BLaER1 treated with 17β-estradiol and CSF1 and Interleukin-3, amounts not matched to agents 10 nM and 100 nM (cell line): ENCODE results near the gene SPAST.
"Not testable (repeated sequence)": the region's sequence is repeated elsewhere in the genome, so short reads cannot be mapped to it uniquely, and the experiment has no call there.

Experiments
- H3K27ac ChIP-seq, 11 experiments: shearing (Covaris generic); formaldehyde crosslinking; 2 replicates each; pipeline ENCODE4 v1.8.1; 2022
- H3K27me3 ChIP-seq, 11 experiments: shearing (Covaris generic); formaldehyde crosslinking; 2 replicates each; pipeline ENCODE4 v1.8.1; 2022
- H3K36me3 ChIP-seq, 11 experiments: shearing (Covaris generic); formaldehyde crosslinking; 2 replicates each; pipeline ENCODE4 v1.8.1; 2022
- H3K4me1 ChIP-seq, 10 experiments: shearing (Covaris generic); formaldehyde crosslinking; 2 replicates each; pipeline ENCODE4 v1.8.1; 2022
- H3K4me2 ChIP-seq, 11 experiments: shearing (Covaris generic); formaldehyde crosslinking; 2 replicates each; pipeline ENCODE4 v1.8.1; 2022
- H3K4me3 ChIP-seq, 10 experiments: shearing (Covaris generic); formaldehyde crosslinking; 2 replicates each; pipeline ENCODE4 v1.8.1; 2022
- H3K9ac ChIP-seq, 11 experiments: shearing (Covaris generic); formaldehyde crosslinking; 2 replicates each; pipeline ENCODE4 v1.8.1; 2022
- H3K9me3 ChIP-seq, 11 experiments: shearing (Covaris generic); formaldehyde crosslinking; replicated peaks in 1 of 11; 2 replicates each; pipeline ENCODE4 v1.8.1; 2022
- H4K20me1 ChIP-seq, 11 experiments: shearing (Covaris generic); formaldehyde crosslinking; 2 replicates each; pipeline ENCODE4 v1.8.1; 2022
- Cebpa-rat ChIP-seq, 11 experiments: shearing (Covaris generic); IDR thresholded peaks; 2 replicates each; pipeline ENCODE4 v1.8.1; 2022

The SPAST gene, protein sequence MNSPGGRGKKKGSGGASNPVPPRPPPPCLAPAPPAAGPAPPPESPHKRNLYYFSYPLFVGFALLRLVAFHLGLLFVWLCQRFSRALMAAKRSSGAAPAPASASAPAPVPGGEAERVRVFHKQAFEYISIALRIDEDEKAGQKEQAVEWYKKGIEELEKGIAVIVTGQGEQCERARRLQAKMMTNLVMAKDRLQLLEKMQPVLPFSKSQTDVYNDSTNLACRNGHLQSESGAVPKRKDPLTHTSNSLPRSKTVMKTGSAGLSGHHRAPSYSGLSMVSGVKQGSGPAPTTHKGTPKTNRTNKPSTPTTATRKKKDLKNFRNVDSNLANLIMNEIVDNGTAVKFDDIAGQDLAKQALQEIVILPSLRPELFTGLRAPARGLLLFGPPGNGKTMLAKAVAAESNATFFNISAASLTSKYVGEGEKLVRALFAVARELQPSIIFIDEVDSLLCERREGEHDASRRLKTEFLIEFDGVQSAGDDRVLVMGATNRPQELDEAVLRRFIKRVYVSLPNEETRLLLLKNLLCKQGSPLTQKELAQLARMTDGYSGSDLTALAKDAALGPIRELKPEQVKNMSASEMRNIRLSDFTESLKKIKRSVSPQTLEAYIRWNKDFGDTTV

DNA sequence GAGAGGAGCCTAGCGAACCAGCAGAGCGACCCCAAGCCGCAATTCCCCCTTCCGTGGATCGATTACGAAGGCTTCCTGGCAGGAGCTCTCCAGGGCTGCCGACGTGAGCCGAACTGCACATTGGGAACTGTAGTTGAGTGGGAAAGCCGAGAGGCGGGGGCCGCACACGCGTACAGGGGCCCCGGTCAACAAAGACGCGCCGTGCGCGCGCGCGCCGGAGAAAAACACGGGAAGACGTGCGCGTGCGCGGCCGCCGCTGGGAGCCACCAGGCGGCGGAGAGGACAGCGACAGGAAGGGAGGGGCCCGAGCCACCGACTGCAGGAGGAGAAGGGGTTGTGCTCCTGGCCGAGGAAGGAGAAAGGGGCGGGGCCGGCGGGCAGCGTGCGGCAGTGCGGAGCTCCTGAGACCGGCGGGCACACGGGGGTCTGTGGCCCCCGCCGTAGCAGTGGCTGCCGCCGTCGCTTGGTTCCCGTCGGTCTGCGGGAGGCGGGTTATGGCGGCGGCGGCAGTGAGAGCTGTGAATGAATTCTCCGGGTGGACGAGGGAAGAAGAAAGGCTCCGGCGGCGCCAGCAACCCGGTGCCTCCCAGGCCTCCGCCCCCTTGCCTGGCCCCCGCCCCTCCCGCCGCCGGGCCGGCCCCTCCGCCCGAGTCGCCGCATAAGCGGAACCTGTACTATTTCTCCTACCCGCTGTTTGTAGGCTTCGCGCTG lies at the start of gene SPAST:
TSS of gene SPAST (plus strand) at position 247 of the 711 bp plus-strand sequence. CDS start at position 523, 276 bp downstream.
- Histone ChIP-seq H3K4me3 (peak within 1 kb of the TSS; percentile 64 to 89 (median 80)), H3K27me3 (no peaks in the 10 kb centered on the region), H3K9ac (peak within 1 kb of the TSS; percentile 74 to 93 (median 89)), H3K27ac (peak within 1 kb of the TSS; percentile 71 to 92 (median 83)), H3K9me3 (no peaks in the 10 kb centered on the region), H4K20me1 (peaks cover 0 to 24% (median 5%) of the 10 kb centered on the region in 11 experiments; a peak in 9 of 22 replicates), H3K4me1 (peaks cover 28 to 37% (median 33%) of the 10 kb centered on the region in 10 experiments), H3K36me3 (peaks cover 4 to 19% (median 12%) of the 10 kb centered on the region in 11 experiments; a peak in 13 of 22 replicates), H3K4me2 (peak within 1 kb of the TSS; percentile 82 to 94 (median 91))
- no peak for TF ChIP-seq Cebpa-rat (IDR thresholded peaks at IDR 0.05)

DNA sequence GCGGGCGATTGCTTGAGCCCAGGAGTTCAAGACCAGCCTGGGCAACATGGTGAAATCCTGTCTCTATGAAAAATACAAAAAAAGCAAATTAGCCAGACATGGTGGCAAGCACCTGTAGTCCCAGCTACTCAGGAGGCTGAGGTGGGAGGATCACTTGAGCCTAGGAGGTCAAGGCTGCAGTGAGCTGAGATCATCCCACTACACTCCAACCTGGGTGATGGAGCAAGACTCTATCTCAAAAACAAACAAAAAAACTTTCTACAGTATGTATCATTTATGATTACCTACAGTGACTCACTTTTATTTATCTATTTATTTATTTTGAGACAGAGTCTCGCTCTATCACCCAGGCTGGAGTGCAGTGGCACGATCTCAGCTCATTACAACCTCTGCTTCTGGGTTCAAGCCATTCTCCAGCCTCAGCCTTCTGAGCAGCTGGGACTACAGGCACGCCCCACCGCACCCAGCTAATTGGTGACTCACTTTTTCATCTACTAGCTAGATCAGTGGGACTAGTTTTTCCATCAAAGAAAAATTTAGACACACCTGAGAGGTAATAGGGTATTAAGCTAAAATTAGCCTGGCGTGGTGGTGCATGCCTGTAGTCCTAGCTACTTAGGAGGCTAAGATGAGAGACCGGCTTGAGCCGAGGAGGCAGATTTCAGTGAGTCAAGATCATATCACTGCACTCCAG lies 44.4 kb upstream of the SPAST start:
- H3K9ac ChIP-seq, H3K4me2 ChIP-seq, H3K27ac ChIP-seq, H3K27me3 ChIP-seq, H3K4me3 ChIP-seq, H4K20me1 ChIP-seq, H3K9me3 ChIP-seq, H3K4me1 ChIP-seq: not testable (repeated sequence)
- H3K36me3 ChIP-seq = peaks cover 53 to 84% (median 67%) of the 10 kb centered on the region in 11 experiments

DNA sequence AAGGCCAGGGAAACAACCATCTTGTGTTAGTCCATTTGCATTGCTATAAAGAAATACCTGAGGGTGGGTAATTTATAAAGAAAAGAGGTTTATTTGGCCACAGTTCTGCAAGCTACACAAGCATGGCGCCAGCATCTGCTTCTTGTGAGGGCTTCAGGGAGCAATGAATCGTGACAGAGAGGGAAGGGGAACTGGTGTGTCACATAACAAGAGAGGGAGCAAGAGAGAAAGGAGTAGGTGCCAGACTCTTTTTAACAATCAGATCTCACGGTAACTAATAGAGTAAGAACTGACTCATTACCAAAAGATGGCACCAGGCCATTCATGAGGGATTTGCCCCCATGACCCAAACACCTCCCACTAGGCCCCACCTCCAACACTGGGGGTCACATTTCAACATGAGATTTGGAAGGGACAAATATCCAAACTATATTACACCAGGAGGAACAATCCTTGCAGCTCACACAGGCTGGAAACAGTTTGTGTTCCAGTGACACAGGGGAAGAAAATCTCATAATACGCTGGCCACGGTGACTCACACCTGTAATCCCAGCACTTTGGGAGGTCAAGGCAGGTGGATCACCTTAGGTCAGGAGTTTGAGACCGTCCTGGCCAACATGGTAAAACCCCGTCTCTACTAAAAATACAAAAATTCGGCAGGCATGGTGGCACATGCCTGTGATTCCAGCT lies 29.0 kb upstream of the SPAST start:
- H4K20me1 ChIP-seq = peaks cover 0 to 17% (median 0%) of the 10 kb centered on the region in 11 experiments; a peak in 3 of 22 replicates
- peaks cover 15 to 23% (median 20%) of the 10 kb centered on the region in 10 experiments for H3K4me1 ChIP-seq
- H3K4me2 ChIP-seq = peak overlapping the region in 10 of 11 experiments; percentile 2 to 40 (median 20); a peak in 12 of 22 replicates
- not testable (repeated sequence) for H3K9ac ChIP-seq, H3K27me3 ChIP-seq, H3K4me3 ChIP-seq, H3K9me3 ChIP-seq
- H3K36me3 ChIP-seq = peaks cover 32 to 57% (median 49%) of the 10 kb centered on the region in 11 experiments
- peak overlapping the region in 3 of 11 experiments; percentile 9 to 25 (median 23); a peak in 1 of 22 replicates for H3K27ac ChIP-seq

DNA sequence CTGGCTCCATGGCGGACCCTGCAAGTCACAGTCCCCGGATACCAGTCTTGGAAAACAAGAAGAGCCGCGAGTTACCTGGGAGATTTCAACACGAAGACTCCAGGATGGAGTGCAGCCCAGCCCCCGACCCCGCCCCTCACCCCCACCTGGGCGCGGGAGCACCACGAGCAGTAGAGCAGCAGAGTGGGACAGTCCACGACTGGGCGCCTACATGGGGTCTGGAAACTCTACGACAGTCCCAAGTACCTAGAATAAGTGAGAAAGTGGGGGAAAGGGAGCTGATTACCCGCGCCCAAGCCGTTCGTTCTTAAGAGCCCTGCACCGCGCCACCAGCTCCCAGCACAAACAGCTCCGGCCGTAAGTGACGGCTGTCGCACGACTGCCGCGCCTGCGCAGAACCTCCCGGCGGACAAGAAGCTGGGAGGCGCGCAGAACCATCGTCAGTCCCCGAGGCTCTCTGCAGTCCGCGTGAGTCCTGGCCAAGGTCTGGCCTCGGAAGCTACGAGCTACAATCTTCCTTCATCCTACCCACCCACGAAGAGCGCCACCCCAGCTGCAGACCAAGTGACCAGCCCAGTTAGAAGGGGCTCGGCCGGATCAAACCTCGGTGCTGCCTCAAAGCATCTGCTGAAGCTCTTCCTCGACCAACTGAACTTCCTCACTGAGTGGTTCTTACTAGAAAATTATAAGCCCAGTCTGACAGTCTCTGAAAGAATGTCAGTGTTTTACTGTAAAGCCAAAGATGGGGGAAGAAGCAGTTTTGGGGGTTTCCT lies 23.7 kb upstream of the SPAST start, which contains the start of gene DPY30:
TSS of gene DPY30 (minus strand) at position 359 of the 773 bp plus-strand sequence. CDS start at position 10, 349 bp downstream.
- Histone ChIP-seq H3K4me2 (peak within 1 kb of the TSS; percentile 80 to 97 (median 87)), H3K9me3 (no peaks in the 10 kb centered on the region), H3K27ac (peak within 1 kb of the TSS; percentile 56 to 91 (median 79)), H4K20me1 (peaks cover 0 to under 1% (median 0%) of the 10 kb centered on the region in 11 experiments; a peak in 1 of 22 replicates), H3K9ac (peak within 1 kb of the TSS; percentile 74 to 89 (median 85)), H3K27me3 (no peaks in the 10 kb centered on the region), H3K4me1 (peaks cover 9 to 19% (median 14%) of the 10 kb centered on the region in 10 experiments), H3K36me3 (peaks cover 0 to 22% (median 16%) of the 10 kb centered on the region in 11 experiments; a peak in 17 of 22 replicates), H3K4me3 (peak within 1 kb of the TSS; percentile 65 to 83 (median 74))
- no peak for TF ChIP-seq Cebpa-rat (IDR thresholded peaks at IDR 0.05)

DNA sequence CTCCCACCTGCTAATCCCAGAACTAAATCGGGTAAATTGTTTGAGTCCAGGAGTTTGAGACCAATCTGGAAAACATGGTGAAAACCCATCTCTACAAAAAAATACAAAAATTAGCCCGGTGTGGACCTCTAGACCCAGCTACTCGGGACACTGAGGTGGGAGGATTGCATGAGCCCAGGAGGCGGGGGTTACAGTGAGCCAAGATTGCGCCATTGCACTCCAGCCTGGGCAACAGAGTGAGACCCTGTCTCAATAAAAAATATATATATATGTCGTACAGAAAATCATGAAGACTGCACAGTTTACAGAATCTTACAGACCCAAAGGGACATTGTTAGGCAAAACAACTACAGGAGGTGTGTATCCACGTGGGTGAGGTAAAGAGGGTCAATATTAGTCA lies 19.8 kb upstream of the SPAST start:
- Histone ChIP-seq H3K9ac (no peak overlapping the region), H4K20me1 (no peaks in the 10 kb centered on the region), H3K4me2 (no peak overlapping the region), H3K4me1 (peaks cover 6 to 14% (median 9%) of the 10 kb centered on the region in 10 experiments), H3K27ac (no peak overlapping the region), H3K36me3 (no peaks in the 10 kb centered on the region), H3K27me3 (no peaks in the 10 kb centered on the region), H3K9me3 (no peaks in the 10 kb centered on the region), H3K4me3 (no peak overlapping the region)
- TF ChIP-seq Cebpa-rat (IDR thresholded peaks at IDR 0.05) = no peak

DNA sequence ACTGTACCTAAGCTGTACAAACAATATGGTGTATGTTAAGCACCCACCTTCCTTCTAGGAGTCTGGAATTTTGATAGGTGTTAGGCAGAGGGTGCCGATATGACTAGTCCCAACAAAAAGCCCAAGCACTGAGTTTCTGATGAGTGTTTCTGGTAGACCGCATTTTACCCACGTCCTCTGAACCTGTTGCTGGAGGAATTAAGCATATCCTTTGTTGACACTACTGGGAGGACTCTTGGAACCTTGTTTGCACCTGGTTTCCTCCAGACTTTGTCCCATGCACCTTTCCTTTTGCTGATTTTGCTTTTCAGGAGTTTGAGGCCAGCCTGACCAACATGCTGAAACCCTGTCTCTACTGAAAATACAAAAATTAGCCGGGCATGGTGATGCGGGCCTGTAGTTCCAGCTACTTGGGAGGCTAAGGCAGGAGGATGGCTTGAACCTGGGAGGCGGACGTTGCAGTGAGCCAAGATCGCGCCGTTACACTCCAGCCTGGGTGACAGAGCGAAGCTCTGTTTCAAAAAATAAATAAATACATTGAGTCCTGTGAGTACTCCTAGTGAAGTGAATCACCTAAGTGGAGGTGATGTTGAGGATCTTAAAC lies 11.4 kb upstream of the SPAST start:
- no peak overlapping the region for H3K27ac ChIP-seq
- no peak overlapping the region for H3K9ac ChIP-seq
- no peaks in the 10 kb centered on the region for H3K27me3 ChIP-seq
- H3K36me3 ChIP-seq = no peaks in the 10 kb centered on the region
- no peaks in the 10 kb centered on the region for H3K9me3 ChIP-seq
- no peaks in the 10 kb centered on the region for H4K20me1 ChIP-seq
- H3K4me1 ChIP-seq = no peaks in the 10 kb centered on the region
- no peak for TF ChIP-seq Cebpa-rat (IDR thresholded peaks at IDR 0.05)
- no peak overlapping the region for H3K4me2 ChIP-seq
- H3K4me3 ChIP-seq = no peak overlapping the region

DNA sequence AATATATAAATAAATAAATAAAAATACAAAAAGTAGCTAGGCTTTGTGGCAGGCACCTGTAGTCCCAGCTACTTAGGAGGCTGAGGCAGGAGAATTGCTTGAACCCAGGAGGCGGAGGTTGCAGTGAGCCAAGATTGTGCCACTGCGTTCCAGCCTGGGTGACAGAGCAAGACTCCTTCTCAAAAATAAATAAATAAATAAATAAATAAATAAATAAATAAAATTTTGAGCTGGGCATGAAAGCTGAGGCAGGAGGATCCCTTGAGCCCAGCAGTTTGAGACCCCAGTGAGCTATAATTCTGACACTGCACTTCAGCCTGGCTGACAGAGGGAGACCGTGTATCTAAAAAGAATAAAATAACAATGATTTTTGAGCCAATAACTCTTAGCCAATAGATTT lies 8.8 kb upstream of the SPAST start:
- not testable (repeated sequence) for H3K27ac ChIP-seq, H3K9ac ChIP-seq, H3K27me3 ChIP-seq, H3K4me1 ChIP-seq, H3K36me3 ChIP-seq, H3K4me3 ChIP-seq, H3K9me3 ChIP-seq, H4K20me1 ChIP-seq, H3K4me2 ChIP-seq
